Endothelial cell (in vitro differentiated cells): ENCODE data around the gene EIF1. TPM values are rescaled to one million over a fixed set of nuclear protein-coding genes. Genes with fewer than 3 reads are reported as not detected.

Experiments
- DNase-seq: peaks from one replicate; pipeline ENCODE4 v3.0.0; 2021; ENCODE audit warnings: low spot score
- H3K27ac Mint-ChIP-seq: one replicate; pipeline ENCODE4 v1.8.0; 2021; ENCODE audit warnings: mixed read lengths, inconsistent platforms; ENCODE audit not compliant: unreplicated experiment
- H3K27me3 Mint-ChIP-seq: one replicate; pipeline ENCODE4 v1.8.0; 2021; ENCODE audit warnings: mild to moderate bottlenecking, moderate library complexity, mixed read lengths, inconsistent platforms; ENCODE audit not compliant: unreplicated experiment
- H3K36me3 Mint-ChIP-seq: one replicate; pipeline ENCODE4 v1.8.0; 2021; ENCODE audit warnings: mild to moderate bottlenecking, low read depth, mixed read lengths, inconsistent platforms; ENCODE audit not compliant: unreplicated experiment
- H3K4me1 Mint-ChIP-seq: one replicate; pipeline ENCODE4 v1.8.0; 2021; ENCODE audit warnings: mild to moderate bottlenecking, mixed read lengths, inconsistent platforms; ENCODE audit not compliant: unreplicated experiment
- H3K4me3 Mint-ChIP-seq: one replicate; pipeline ENCODE4 v1.8.0; 2021; ENCODE audit warnings: mild to moderate bottlenecking, mixed read lengths, inconsistent platforms; ENCODE audit not compliant: unreplicated experiment
- H3K9me3 Mint-ChIP-seq: one replicate; pipeline ENCODE4 v1.8.0; 2021; ENCODE audit warnings: mixed read lengths, inconsistent platforms; ENCODE audit not compliant: unreplicated experiment
- CTCF ChIP-seq: fragments of 200-600 bp; sonication (generic); IDR thresholded peaks from one replicate; pipeline ENCODE4 v1.5.0; 2021; ENCODE audit warnings: antibody characterized with exemption; ENCODE audit not compliant: unreplicated experiment
- total RNA-seq: library from RNA; stranded (reverse); fragmentation: NEBNext Ultra II Directional; extraction: Animal tissue kit (Norgen Biotek cat#: 25700); gene quantifications from one replicate; pipeline ENCODE4 v1.2.1, GENCODE V29; 2021; ENCODE audit not compliant: unreplicated experiment

EIF1 gene
- total RNA-seq, 1 donor from 2014 or later: 569 TPM

GRCh38 chr17:41678907-41679739, 9.6 kb upstream of the EIF1 start:
- TF ChIP-seq CTCF: no peak

GRCh38 chr17:41679740-41680425, 8.8 kb upstream of the EIF1 start:
- DNase-seq: no peak
- Mint-ChIP-seq H3K36me3 (peaks cover 3% of the 10 kb centered on the region), H3K27me3 (peaks cover 4% of the 10 kb centered on the region), H3K4me3 (no peak overlapping the region), H3K9me3 (peaks cover 5% of the 10 kb centered on the region), H3K27ac (no peak overlapping the region), H3K4me1 (peaks cover 11% of the 10 kb centered on the region)
- TF ChIP-seq CTCF: no peak

More at GRCh38 chr17:41678907-41679739, 9.6 kb upstream of the EIF1 start:
- no peak overlapping the region for H3K4me3 Mint-ChIP-seq
- peaks cover 5% of the 10 kb centered on the region for H3K9me3 Mint-ChIP-seq
- no peak overlapping the region for H3K27ac Mint-ChIP-seq
- DNase-seq: no peak
- H3K4me1 Mint-ChIP-seq: peaks cover 11% of the 10 kb centered on the region
- H3K27me3 Mint-ChIP-seq: peaks cover 4% of the 10 kb centered on the region
- peaks cover 3% of the 10 kb centered on the region for H3K36me3 Mint-ChIP-seq

GRCh38 chr17:41680426-41681040, 8.2 kb upstream of the EIF1 start:
- H3K4me3 Mint-ChIP-seq: no peak overlapping the region
- DNase-seq: no peak
- peaks cover 4% of the 10 kb centered on the region for H3K27me3 Mint-ChIP-seq
- peaks cover 5% of the 10 kb centered on the region for H3K9me3 Mint-ChIP-seq
- no peak for TF ChIP-seq CTCF
- peaks cover 3% of the 10 kb centered on the region for H3K36me3 Mint-ChIP-seq
- H3K27ac Mint-ChIP-seq: no peak overlapping the region
- peaks cover 11% of the 10 kb centered on the region for H3K4me1 Mint-ChIP-seq

GRCh38 chr17:41681776-41682175, 6.9 kb upstream of the EIF1 start:
- peaks cover 7% of the 10 kb centered on the region for H3K27me3 Mint-ChIP-seq
- no peak overlapping the region for H3K27ac Mint-ChIP-seq
- DNase-seq: no peak
- peaks cover 5% of the 10 kb centered on the region for H3K9me3 Mint-ChIP-seq
- H3K4me3 Mint-ChIP-seq: no peak overlapping the region
- no peak for TF ChIP-seq CTCF
- H3K36me3 Mint-ChIP-seq: peaks cover 3% of the 10 kb centered on the region
- peaks cover 11% of the 10 kb centered on the region for H3K4me1 Mint-ChIP-seq

GRCh38 chr17:41682631-41683030, 6.1 kb upstream of the EIF1 start:
- no peak overlapping the region for H3K4me3 Mint-ChIP-seq
- TF ChIP-seq CTCF: no peak
- H3K27ac Mint-ChIP-seq: no peak overlapping the region
- H3K36me3 Mint-ChIP-seq: no peaks in the 10 kb centered on the region
- DNase-seq: no peak
- peaks cover 11% of the 10 kb centered on the region for H3K4me1 Mint-ChIP-seq
- H3K27me3 Mint-ChIP-seq: peaks cover 7% of the 10 kb centered on the region
- peaks cover 5% of the 10 kb centered on the region for H3K9me3 Mint-ChIP-seq
